ENCODE measurements around the gene FEM1C. TPM values are rescaled to one million over a fixed set of nuclear protein-coding genes. Genes with fewer than 3 reads are reported as not detected.

FEM1C gene
- total RNA-seq, 4 donors from 2014 or later = 11.3 to 16.6 (median 14.3) TPM

- intact Hi-C loops (cut with DNase I; ENCODE audit: low total_unique reads) = no loop called here
- no peak overlapping the region for H3K4me3 ChIP-seq (ENCODE audit: low read depth, poor library complexity, severe bottlenecking)
- TF ChIP-seq POLR2A (IDR thresholded peaks at IDR 0.05) (no peak), CTCF (IDR thresholded peaks at IDR 0.05) (no peak)
- 86 to 89% methylated on average over 6 of the region's 6 CpGs for WGBS, 2 donors
- no peak for DNase-seq (ENCODE audit: low spot score in 2 of 2)
Measured at GRCh38 chr5:115524199-115524847, 20.3 kb downstream of the FEM1C start.

GRCh38 chr5:115522832-115523403, 21.7 kb downstream of the FEM1C start:
- intact Hi-C loops (cut with DNase I; ENCODE audit: low total_unique reads) = no loop called here
- no peak for DNase-seq (ENCODE audit: low spot score in 2 of 2)
- H3K4me3 ChIP-seq (ENCODE audit: low read depth, poor library complexity, severe bottlenecking) = no peak overlapping the region
- TF ChIP-seq POLR2A (IDR thresholded peaks at IDR 0.05) (no peak), CTCF (IDR thresholded peaks at IDR 0.05) (no peak)

- DNase-seq (ENCODE audit: low spot score in 2 of 2) = no peak
- H3K4me3 ChIP-seq (ENCODE audit: low read depth, poor library complexity, severe bottlenecking) = no peak overlapping the region
- TF ChIP-seq POLR2A (IDR thresholded peaks at IDR 0.05) (no peak), CTCF (IDR thresholded peaks at IDR 0.05) (no peak)
- whole genome bisulfite sequencing, 2 donors = 84 to 90% methylated on average over 2 of the region's 2 CpGs
- intact Hi-C loops (cut with DNase I; ENCODE audit: low total_unique reads) = no loop called here
Measured at GRCh38 chr5:115520191-115520590, 24.4 kb downstream of the FEM1C start.

GRCh38 chr5:115516372-115516771, 28.2 kb downstream of the FEM1C start:
- no peak overlapping the region for H3K4me3 ChIP-seq (ENCODE audit: low read depth, poor library complexity, severe bottlenecking)
- TF ChIP-seq POLR2A (IDR thresholded peaks at IDR 0.05) (no peak), CTCF (IDR thresholded peaks at IDR 0.05) (no peak)
- intact Hi-C loops (cut with DNase I; ENCODE audit: low total_unique reads) = no loop called here
- 79 to 92% methylated on average over 1 of the region's 1 CpG for WGBS, 2 donors
- DNase-seq (ENCODE audit: low spot score in 2 of 2) = no peak

GRCh38 chr5:115514220-115514619, 30.4 kb downstream of the FEM1C start:
- DNase-seq (ENCODE audit: low spot score in 2 of 2) = no peak
- 74 to 77% methylated on average over 5 of the region's 5 CpGs for WGBS, 2 donors
- H3K4me3 ChIP-seq (ENCODE audit: low read depth, poor library complexity, severe bottlenecking) = no peak overlapping the region
- intact Hi-C loops (cut with DNase I; ENCODE audit: low total_unique reads) = no loop called here
- TF ChIP-seq POLR2A (IDR thresholded peaks at IDR 0.05) (no peak), CTCF (IDR thresholded peaks at IDR 0.05) (no peak)

GRCh38 chr5:115511632-115512031, 32.9 kb downstream of the FEM1C start:
- 69 to 74% methylated on average over 3 of the region's 3 CpGs for WGBS, 2 donors
- no peak for DNase-seq (ENCODE audit: low spot score in 2 of 2)
- intact Hi-C loops (cut with DNase I; ENCODE audit: low total_unique reads) = no loop called here
- no peak for TF ChIP-seq CTCF (IDR thresholded peaks at IDR 0.05)
- no peak for TF ChIP-seq POLR2A (IDR thresholded peaks at IDR 0.05)
- H3K4me3 ChIP-seq (ENCODE audit: low read depth, poor library complexity, severe bottlenecking) = no peak overlapping the region

Measured in lower leg skin (tissue), 4 donors.